Muscle of leg (tissue), 11 donors: Measurements from ENCODE around the gene SLC25A44. TPM values are rescaled to one million over a fixed set of nuclear protein-coding genes. Genes with fewer than 3 reads are reported as not detected.

ENCODE experiments used
- DNase-seq: peaks from one replicate; pipeline ENCODE4 v3.0.0; 2013
- H3K27ac ChIP-seq: one replicate; pipeline ENCODE4 v1.5.1; 2013; ENCODE audit warnings: mild to moderate bottlenecking, low read length, control low read depth
- H3K27me3 ChIP-seq: one replicate; pipeline ENCODE4 v1.6.1; 2013; ENCODE audit warnings: low read length; ENCODE audit not compliant: control insufficient read depth, insufficient read depth
- H3K36me3 ChIP-seq: one replicate; pipeline ENCODE4 v1.6.1; 2013; ENCODE audit warnings: low read length; ENCODE audit not compliant: control insufficient read depth, insufficient read depth
- H3K4me1 ChIP-seq: one replicate; pipeline ENCODE4 v1.6.1; 2013; ENCODE audit warnings: low read length; ENCODE audit not compliant: control insufficient read depth, insufficient read depth
- H3K4me3 ChIP-seq: one replicate; pipeline ENCODE4 v1.5.1; 2013; ENCODE audit warnings: low read length, control low read depth
- H3K9me3 ChIP-seq: replicated peaks from 2 replicates; pipeline ENCODE4 v1.6.1; 2013; ENCODE audit warnings: low read depth, low read length; ENCODE audit not compliant: control insufficient read depth
- WGBS: methylation state at CpG from one replicate; pipeline ENCODE4 v1.1.5; 2013; ENCODE audit warnings: missing lambda C conversion rate; ENCODE audit not compliant: insufficient coverage; 5-methylcytosine and 5-hydroxymethylcytosine counted together
- polyA plus RNA-seq, 8 donors: library from polyadenylated mRNA; unstranded; fragments of 120-200 nt; gene quantifications; one replicate each; pipeline versions ENCODE4 v1.2.1 to v1.2.3, GENCODE V29; 2013; ENCODE audit warnings: inconsistent platforms in 1 of 8, low replicate concordance in 1 of 8; ENCODE audit not compliant: insufficient read length in 8 of 8, insufficient read depth in 1 of 8
- total RNA-seq: library from RNA; stranded (reverse); fragments of 120-200 nt; gene quantifications from one replicate; pipeline ENCODE4 v1.2.4, GENCODE V29; 2013

Gene SLC25A44
- total and polyA plus RNA-seq, 9 donors = 6.3 to 12.1 (median 11.1) TPM

- no peak for DNase-seq
- Histone ChIP-seq H3K27me3 (peaks cover 48% of the 10 kb centered on the region), H3K4me1 (peaks cover 17% of the 10 kb centered on the region), H3K9me3 (no peaks in the 10 kb centered on the region), H3K36me3 (no peaks in the 10 kb centered on the region), H3K27ac (no peak overlapping the region), H3K4me3 (no peak overlapping the region)
- 43% methylated on average over 1 of the region's 10 CpGs for WGBS
Measured at GRCh38 chr1:156150333-156151011, 43.4 kb upstream of the SLC25A44 start.

- no peak overlapping the region for H3K4me3 ChIP-seq
- H3K4me1 ChIP-seq = peaks cover 13% of the 10 kb centered on the region
- no peak overlapping the region for H3K27ac ChIP-seq
- no peaks in the 10 kb centered on the region for H3K36me3 ChIP-seq
- H3K27me3 ChIP-seq = peaks cover 48% of the 10 kb centered on the region
- WGBS = 66% methylated on average over 5 of the region's 6 CpGs
- no peak for DNase-seq
- H3K9me3 ChIP-seq = no peaks in the 10 kb centered on the region
Measured at GRCh38 chr1:156151093-156151688, 42.7 kb upstream of the SLC25A44 start.

GRCh38 chr1:156152628-156153027 is 41.3 kb upstream of the SLC25A44 start:
- Histone ChIP-seq H3K4me1 (peaks cover 2% of the 10 kb centered on the region), H3K27me3 (peaks cover 41% of the 10 kb centered on the region), H3K36me3 (no peaks in the 10 kb centered on the region), H3K9me3 (no peaks in the 10 kb centered on the region), H3K27ac (no peak overlapping the region), H3K4me3 (no peak overlapping the region)
- 63% methylated on average over 5 of the region's 5 CpGs for WGBS
- DNase-seq = no peak

GRCh38 chr1:156153362-156153761 is 40.5 kb upstream of the SLC25A44 start, which contains the start of gene SEMA4A:
Gene SEMA4A (plus strand): TSS chr1:156153585. CDS start chr1:156154579, 994 bp downstream.
- Histone ChIP-seq H3K27me3 (peaks cover 35% of the 10 kb centered on the region), H3K36me3 (no peaks in the 10 kb centered on the region), H3K9me3 (no peaks in the 10 kb centered on the region), H3K4me1 (peaks cover under 1% of the 10 kb centered on the region), H3K27ac (no peak within 1 kb of the TSS), H3K4me3 (no peak within 1 kb of the TSS)
- WGBS = 86% methylated on average over 3 of the region's 10 CpGs
- no peak for DNase-seq

- H3K27ac ChIP-seq = no peak overlapping the region
- 62% methylated on average over 4 of the region's 11 CpGs for WGBS
- H3K27me3 ChIP-seq = peaks cover 28% of the 10 kb centered on the region
- H3K9me3 ChIP-seq = no peaks in the 10 kb centered on the region
- DNase-seq = no peak
- no peak overlapping the region for H3K4me3 ChIP-seq
- no peaks in the 10 kb centered on the region for H3K4me1 ChIP-seq
- no peaks in the 10 kb centered on the region for H3K36me3 ChIP-seq
Measured at GRCh38 chr1:156154317-156154749, 39.6 kb upstream of the SLC25A44 start.

GRCh38 chr1:156155756-156156510 is 38.0 kb upstream of the SLC25A44 start:
- Histone ChIP-seq H3K27ac (no peak overlapping the region), H3K4me3 (no peak overlapping the region)

GRCh38 chr1:156157506-156157905 is 36.4 kb upstream of the SLC25A44 start:
- Histone ChIP-seq H3K4me1 (peaks cover 21% of the 10 kb centered on the region), H3K36me3 (no peaks in the 10 kb centered on the region), H3K4me3 (no peak overlapping the region), H3K27ac (no peak overlapping the region), H3K9me3 (no peaks in the 10 kb centered on the region), H3K27me3 (peaks cover 4% of the 10 kb centered on the region)
- 92% methylated on average over 2 of the region's 3 CpGs for WGBS
- no peak for DNase-seq

More at GRCh38 chr1:156155756-156156510, 38.0 kb upstream of the SLC25A44 start:
- no peaks in the 10 kb centered on the region for H3K9me3 ChIP-seq
- no peaks in the 10 kb centered on the region for H3K36me3 ChIP-seq
- WGBS = 47% methylated on average over 4 of the region's 12 CpGs
- DNase-seq = no peak
- peaks cover 11% of the 10 kb centered on the region for H3K4me1 ChIP-seq
- H3K27me3 ChIP-seq = peaks cover 12% of the 10 kb centered on the region

- peaks cover 4% of the 10 kb centered on the region for H3K27me3 ChIP-seq
Measured at GRCh38 chr1:156157966-156158365, 35.9 kb upstream of the SLC25A44 start.

GRCh38 chr1:156160000-156160742 is 33.7 kb upstream of the SLC25A44 start:
- DNase-seq = peak; percentile 74

More at GRCh38 chr1:156157966-156158365, 35.9 kb upstream of the SLC25A44 start:
- Histone ChIP-seq H3K9me3 (no peaks in the 10 kb centered on the region), H3K27ac (no peak overlapping the region), H3K36me3 (no peaks in the 10 kb centered on the region), H3K4me1 (peaks cover 26% of the 10 kb centered on the region), H3K4me3 (no peak overlapping the region)
- WGBS = 77% methylated on average over 3 of the region's 5 CpGs
- DNase-seq = no peak

More at GRCh38 chr1:156160000-156160742, 33.7 kb upstream of the SLC25A44 start:
- H3K27me3 ChIP-seq = peaks cover 2% of the 10 kb centered on the region
- no peaks in the 10 kb centered on the region for H3K9me3 ChIP-seq
- peak overlapping the region; percentile 27 for H3K4me3 ChIP-seq
- H3K27ac ChIP-seq = peak overlapping the region; percentile 76
- 53% methylated on average over 7 of the region's 13 CpGs for whole genome bisulfite sequencing
- peaks cover 28% of the 10 kb centered on the region for H3K4me1 ChIP-seq
- no peaks in the 10 kb centered on the region for H3K36me3 ChIP-seq
